Neural cell (in vitro differentiated cells): ENCODE results near the gene RAD23B. TPM values are rescaled to one million over a fixed set of nuclear protein-coding genes. Genes with fewer than 3 reads are reported as not detected.

ENCODE experiments used
- H2AFZ ChIP-seq: fragments of 200-600, 300-800 bp; sonication (generic), shearing (Covaris generic); 2 replicates; pipeline ENCODE4 v1.6.0; 2014; ENCODE audit warnings: low read depth, mild to moderate bottlenecking, antibody characterized with exemption, low read length, moderate library complexity
- H3F3A ChIP-seq: fragments of 200-600 bp; shearing (Covaris generic); 2 replicates; pipeline ENCODE4 v1.6.1; 2016; ENCODE audit warnings: mild to moderate bottlenecking, moderate library complexity, mixed read lengths, antibody characterized with exemption, low read length; ENCODE audit not compliant: insufficient read depth, poor library complexity, severe bottlenecking
- H3K27ac ChIP-seq: fragments of 200-600, 300-800 bp; sonication (generic), shearing (Covaris generic); 2 replicates; pipeline ENCODE4 v1.5.1; 2014; ENCODE audit warnings: mild to moderate bottlenecking, low read length, moderate library complexity
- H3K27me3 ChIP-seq: fragments of 300-800, 200-600 bp; sonication (generic), shearing (Covaris generic); 2 replicates; pipeline ENCODE4 v1.6.0; 2014; ENCODE audit warnings: mild to moderate bottlenecking, low read depth, low read length, moderate library complexity; ENCODE audit not compliant: insufficient read depth
- H3K36me3 ChIP-seq: fragments of 300-800, 200-600 bp; sonication (generic), shearing (Covaris generic); 2 replicates; pipeline ENCODE4 v1.5.1; 2014; ENCODE audit warnings: mild to moderate bottlenecking, antibody characterized with exemption, low read length, moderate library complexity; ENCODE audit not compliant: insufficient read depth
- H3K4me2 ChIP-seq: fragments of 300-800, 200-600 bp; sonication (generic), shearing (Covaris generic); 2 replicates; pipeline ENCODE4 v1.6.0; 2014; ENCODE audit warnings: mild to moderate bottlenecking, low read length
- H3K4me3 ChIP-seq: fragments of 300-800, 200-600 bp; sonication (generic), shearing (Covaris generic); 2 replicates; pipeline ENCODE4 v1.5.1; 2014; ENCODE audit warnings: mild to moderate bottlenecking, low read length, moderate library complexity
- H3K79me2 ChIP-seq: fragments of 200-600 bp; shearing (Covaris generic); replicated peaks from 2 replicates; pipeline ENCODE4 v1.6.0; 2014; ENCODE audit warnings: mild to moderate bottlenecking, low read length, moderate library complexity; ENCODE audit not compliant: insufficient read depth
- H3K9ac ChIP-seq: fragments of 300-800, 200-600 bp; sonication (generic), shearing (Covaris generic); 2 replicates; pipeline ENCODE4 v1.6.1; 2016; ENCODE audit warnings: mild to moderate bottlenecking, low read length, mixed read lengths
- H3K9me2 ChIP-seq: fragments of 200-600 bp; shearing (Covaris generic); 2 replicates; pipeline ENCODE4 v1.6.1; 2016; ENCODE audit warnings: mild to moderate bottlenecking, low read length, mixed read lengths; ENCODE audit not compliant: insufficient read depth
- H3K9me3 ChIP-seq: fragments of 200-600, 300-800 bp; sonication (generic), shearing (Covaris generic); 2 replicates; pipeline ENCODE4 v1.6.1; 2016; ENCODE audit warnings: mild to moderate bottlenecking, mixed run types, low read length, moderate library complexity, mixed read lengths
- H4K20me1 ChIP-seq: fragments of 200-600 bp; shearing (Covaris generic); 2 replicates; pipeline ENCODE4 v1.6.1; 2016; ENCODE audit warnings: mild to moderate bottlenecking, mixed run types; ENCODE audit not compliant: insufficient read depth
- CTCF ChIP-seq: fragments of 450-650 bp; IDR thresholded peaks from 2 replicates; pipeline ENCODE4 v1.5.1; 2014; ENCODE audit warnings: antibody characterized with exemption, mild to moderate bottlenecking, moderate library complexity; ENCODE audit not compliant: poor library complexity, severe bottlenecking
- EP300 ChIP-seq: fragments of 450-650 bp; conservative IDR thresholded peaks from 2 replicates; pipeline ENCODE4 v1.6.1; 2014; ENCODE audit warnings: antibody characterized with exemption, mild to moderate bottlenecking, moderate library complexity; ENCODE audit not compliant: poor library complexity, severe bottlenecking
- EZH2 ChIP-seq: fragments of 200-600, 300-800 bp; shearing (Covaris generic), sonication (generic); IDR thresholded peaks from 2 replicates; pipeline ENCODE4 v1.6.1; 2014; ENCODE audit warnings: antibody characterized with exemption, low read length, borderline replicate concordance, mild to moderate bottlenecking; ENCODE audit not compliant: insufficient read depth, poor library complexity, severe bottlenecking
- MXI1 ChIP-seq: fragments of 450-650 bp; conservative IDR thresholded peaks from 2 replicates; pipeline ENCODE4 v1.6.1; 2014; ENCODE audit warnings: antibody characterized with exemption, mild to moderate bottlenecking; ENCODE audit not compliant: poor library complexity, severe bottlenecking
- POLR2AphosphoS5 ChIP-seq: IDR thresholded peaks from 2 replicates; pipeline ENCODE4 v1.6.1; 2012
- RAD21 ChIP-seq: fragments of 450-650 bp; conservative IDR thresholded peaks from 2 replicates; pipeline ENCODE4 v1.6.1; 2014; ENCODE audit warnings: antibody characterized with exemption, mild to moderate bottlenecking, moderate library complexity
- SMC3 ChIP-seq: fragments of 450-650 bp; conservative IDR thresholded peaks from 2 replicates; pipeline ENCODE4 v1.6.1; 2014; ENCODE audit warnings: antibody characterized with exemption, mild to moderate bottlenecking, moderate library complexity; ENCODE audit not compliant: poor library complexity
- TAF1 ChIP-seq: IDR thresholded peaks from 2 replicates; pipeline ENCODE4 v1.6.1; 2012; ENCODE audit warnings: low read depth
- polyA plus RNA-seq: library from polyadenylated mRNA; depleted of rRNA; stranded (reverse); fragments of >200 nt; gene quantifications from 2 replicates; pipeline ENCODE4 v1.2.3, GENCODE V29; 2014
- TF ChIP-seq, protein P1 (sequence below): IDR thresholded peaks from 2 replicates; pipeline ENCODE4 v1.6.1; 2012; ENCODE audit warnings: borderline replicate concordance

The RAD23B gene
- polyA plus RNA-seq, 1 donor from 2014 or later, result 97.3 TPM

GRCh38 chr9:107292821-107293542 lies 9.9 kb downstream of the RAD23B start:
- Histone ChIP-seq H3K9me2 (no peaks in the 10 kb centered on the region), H4K20me1 (peaks cover 4% of the 10 kb centered on the region), H3F3A (no peaks in the 10 kb centered on the region), H3K4me3 (no peak overlapping the region), H3K79me2 (peaks cover 97% of the 10 kb centered on the region), H3K27me3 (no peaks in the 10 kb centered on the region), H3K27ac (no peak overlapping the region), H3K9me3 (no peaks in the 10 kb centered on the region), H3K36me3 (no peaks in the 10 kb centered on the region), H3K9ac (no peak overlapping the region), H2AFZ (no peak overlapping the region), H3K4me2 (no peak overlapping the region)
- TF ChIP-seq POLR2AphosphoS5, result no peak
- no peak for TF ChIP-seq SMC3
- TF ChIP-seq TAF1, result no peak
- no peak for TF ChIP-seq MXI1
- TF ChIP-seq, protein P1, sequence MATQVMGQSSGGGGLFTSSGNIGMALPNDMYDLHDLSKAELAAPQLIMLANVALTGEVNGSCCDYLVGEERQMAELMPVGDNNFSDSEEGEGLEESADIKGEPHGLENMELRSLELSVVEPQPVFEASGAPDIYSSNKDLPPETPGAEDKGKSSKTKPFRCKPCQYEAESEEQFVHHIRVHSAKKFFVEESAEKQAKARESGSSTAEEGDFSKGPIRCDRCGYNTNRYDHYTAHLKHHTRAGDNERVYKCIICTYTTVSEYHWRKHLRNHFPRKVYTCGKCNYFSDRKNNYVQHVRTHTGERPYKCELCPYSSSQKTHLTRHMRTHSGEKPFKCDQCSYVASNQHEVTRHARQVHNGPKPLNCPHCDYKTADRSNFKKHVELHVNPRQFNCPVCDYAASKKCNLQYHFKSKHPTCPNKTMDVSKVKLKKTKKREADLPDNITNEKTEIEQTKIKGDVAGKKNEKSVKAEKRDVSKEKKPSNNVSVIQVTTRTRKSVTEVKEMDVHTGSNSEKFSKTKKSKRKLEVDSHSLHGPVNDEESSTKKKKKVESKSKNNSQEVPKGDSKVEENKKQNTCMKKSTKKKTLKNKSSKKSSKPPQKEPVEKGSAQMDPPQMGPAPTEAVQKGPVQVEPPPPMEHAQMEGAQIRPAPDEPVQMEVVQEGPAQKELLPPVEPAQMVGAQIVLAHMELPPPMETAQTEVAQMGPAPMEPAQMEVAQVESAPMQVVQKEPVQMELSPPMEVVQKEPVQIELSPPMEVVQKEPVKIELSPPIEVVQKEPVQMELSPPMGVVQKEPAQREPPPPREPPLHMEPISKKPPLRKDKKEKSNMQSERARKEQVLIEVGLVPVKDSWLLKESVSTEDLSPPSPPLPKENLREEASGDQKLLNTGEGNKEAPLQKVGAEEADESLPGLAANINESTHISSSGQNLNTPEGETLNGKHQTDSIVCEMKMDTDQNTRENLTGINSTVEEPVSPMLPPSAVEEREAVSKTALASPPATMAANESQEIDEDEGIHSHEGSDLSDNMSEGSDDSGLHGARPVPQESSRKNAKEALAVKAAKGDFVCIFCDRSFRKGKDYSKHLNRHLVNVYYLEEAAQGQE, result no peak
- TF ChIP-seq CTCF, result no peak
- no peak for TF ChIP-seq EP300
- TF ChIP-seq EZH2, result no peak
- TF ChIP-seq RAD21, result no peak

DNA sequence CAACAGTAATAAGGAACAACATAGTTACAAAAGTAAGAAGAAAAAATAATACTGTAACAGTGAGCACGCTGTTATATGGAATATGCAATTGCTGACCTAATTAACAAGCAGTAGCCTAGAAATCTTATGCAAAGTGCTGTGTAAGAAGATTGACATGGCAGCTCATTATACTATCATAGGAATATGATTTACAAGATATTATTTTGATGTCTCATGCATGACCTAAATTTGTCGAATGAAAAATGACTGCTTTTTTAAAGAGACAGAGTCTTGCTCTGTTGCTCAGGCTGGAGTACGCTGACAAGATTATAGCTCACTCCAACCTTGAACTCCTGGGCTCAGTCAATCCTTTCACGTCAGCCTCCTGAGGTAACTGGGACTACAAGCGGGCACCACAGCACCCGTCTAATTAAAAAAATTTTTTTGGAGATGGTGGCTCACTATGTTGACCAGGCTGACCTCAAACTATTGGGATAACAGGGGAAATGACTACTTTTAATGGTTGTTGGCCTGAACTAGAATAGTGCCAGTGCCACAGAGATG lies 10.5 kb downstream of the RAD23B start:
- H3K36me3 ChIP-seq, result no peaks in the 10 kb centered on the region
- H3F3A ChIP-seq, result no peaks in the 10 kb centered on the region
- no peak overlapping the region for H2AFZ ChIP-seq
- H3K79me2 ChIP-seq, result peaks cover 95% of the 10 kb centered on the region
- H3K27me3 ChIP-seq, result no peaks in the 10 kb centered on the region
- H3K9me3 ChIP-seq, result no peaks in the 10 kb centered on the region
- no peak overlapping the region for H3K4me2 ChIP-seq
- no peak overlapping the region for H3K9ac ChIP-seq
- H3K27ac ChIP-seq, result no peak overlapping the region
- TF ChIP-seq EZH2 (no peak), CTCF (no peak), SMC3 (no peak), MXI1 (no peak), RAD21 (no peak), TAF1 (no peak), POLR2AphosphoS5 (no peak), EP300 (no peak)
- TF ChIP-seq, protein P1, result no peak
- H3K9me2 ChIP-seq, result no peaks in the 10 kb centered on the region
- H3K4me3 ChIP-seq, result no peak overlapping the region
- H4K20me1 ChIP-seq, result peaks cover 4% of the 10 kb centered on the region
